GM19023 (cell line): ENCODE results near the gene CARD11.
"Not testable (repeated sequence)": the region's sequence is repeated elsewhere in the genome, so short reads cannot be mapped to it uniquely, and the experiment has no call there.

Experiments
- ATAC-seq: cut with Tn5 transposase; IDR thresholded peaks from one replicate; pipeline ENCODE4 v1.9.1; 2021; ENCODE audit warnings: mild to moderate bottlenecking, moderate library complexity; ENCODE audit not compliant: unreplicated experiment

The CARD11 gene

GRCh38 chr7:3021825-3022224, 21.8 kb downstream of the CARD11 start:
- ATAC-seq, result no peak

- not testable (repeated sequence) for ATAC-seq
These were observed 22.4 kb downstream of the CARD11 start for GRCh38 chr7:3021224-3021623.

GRCh38 chr7:3020416-3020815, 23.3 kb downstream of the CARD11 start:
- ATAC-seq, result no peak

GRCh38 chr7:3019801-3020200, 23.9 kb downstream of the CARD11 start:
- no peak for ATAC-seq

GRCh38 chr7:3013975-3014792, 29.5 kb downstream of the CARD11 start:
- ATAC-seq, result no peak

GRCh38 chr7:3011211-3011852, 32.3 kb downstream of the CARD11 start:
- no peak for ATAC-seq

GRCh38 chr7:3010161-3010560, 33.5 kb downstream of the CARD11 start:
- ATAC-seq, result no peak

- ATAC-seq, result no peak
These were observed 34.6 kb downstream of the CARD11 start for GRCh38 chr7:3009086-3009485.

- ATAC-seq, result no peak
These were observed 35.3 kb downstream of the CARD11 start for GRCh38 chr7:3008386-3008785.

- no peak for ATAC-seq
These were observed 36.0 kb downstream of the CARD11 start for GRCh38 chr7:3007696-3008095.

GRCh38 chr7:3005257-3005656, 38.4 kb downstream of the CARD11 start:
- no peak for ATAC-seq

GRCh38 chr7:3003936-3004335, 39.7 kb downstream of the CARD11 start:
- ATAC-seq, result no peak

- ATAC-seq, result no peak
These were observed 41.0 kb downstream of the CARD11 start for GRCh38 chr7:3002631-3003030.

GRCh38 chr7:3000566-3000965, 43.1 kb downstream of the CARD11 start:
- no peak for ATAC-seq

- no peak for ATAC-seq
These were observed 44.6 kb downstream of the CARD11 start for GRCh38 chr7:2999078-2999500.

GRCh38 chr7:2997014-2997413, 46.7 kb downstream of the CARD11 start:
- ATAC-seq, result no peak

GRCh38 chr7:2996141-2996540, 47.5 kb downstream of the CARD11 start:
- no peak for ATAC-seq

- no peak for ATAC-seq
These were observed 49.8 kb downstream of the CARD11 start for GRCh38 chr7:2993868-2994267.

- ATAC-seq, result no peak
These were observed 50.3 kb downstream of the CARD11 start for GRCh38 chr7:2993396-2993795.

- ATAC-seq, result no peak
These were observed 52.7 kb downstream of the CARD11 start for GRCh38 chr7:2990949-2991470.

GRCh38 chr7:2986561-2986960, 57.1 kb downstream of the CARD11 start:
- no peak for ATAC-seq

- no peak for ATAC-seq
These were observed 57.8 kb downstream of the CARD11 start for GRCh38 chr7:2985866-2986265.
